DLD1 (cell line): Measurements from ENCODE around the gene XPNPEP2.

Source experiments
- in situ Hi-C: cut with HindIII; loops from 2 replicates; pipeline ENCODE4 v1.10.0; 2017; ENCODE audit warnings: low sequenced_read_pairs

The XPNPEP2 gene

DNA sequence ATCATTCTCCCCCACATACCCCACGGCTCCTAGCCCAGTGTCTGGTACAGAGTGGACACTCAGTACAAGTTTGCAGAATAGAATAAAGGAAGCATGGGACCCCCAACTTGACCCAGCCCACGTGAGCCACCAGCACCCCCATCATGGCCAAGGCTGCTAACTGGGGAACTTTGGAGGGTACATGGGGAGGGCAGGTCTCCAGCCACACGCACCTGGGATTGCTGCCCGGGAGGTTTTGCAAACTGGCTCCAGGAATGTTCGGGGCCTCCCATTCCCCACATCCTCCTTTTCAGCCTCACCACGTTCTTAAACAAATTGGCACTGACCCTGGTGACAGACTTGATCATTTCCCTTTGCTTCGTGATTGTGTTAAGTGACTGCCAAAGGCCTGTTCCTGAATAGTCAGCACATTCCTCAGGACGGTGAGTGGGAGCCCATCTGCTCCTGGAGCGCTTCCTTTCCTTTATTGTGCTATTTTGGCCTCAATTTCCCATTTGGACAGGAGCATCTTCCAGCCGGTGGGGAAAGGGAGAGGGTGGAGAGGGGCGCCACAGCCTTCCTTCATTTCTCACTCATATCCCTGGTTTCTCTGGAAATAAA, 18.7 kb upstream of the XPNPEP2 start:
- in situ Hi-C loops, result no loop called here

DNA sequence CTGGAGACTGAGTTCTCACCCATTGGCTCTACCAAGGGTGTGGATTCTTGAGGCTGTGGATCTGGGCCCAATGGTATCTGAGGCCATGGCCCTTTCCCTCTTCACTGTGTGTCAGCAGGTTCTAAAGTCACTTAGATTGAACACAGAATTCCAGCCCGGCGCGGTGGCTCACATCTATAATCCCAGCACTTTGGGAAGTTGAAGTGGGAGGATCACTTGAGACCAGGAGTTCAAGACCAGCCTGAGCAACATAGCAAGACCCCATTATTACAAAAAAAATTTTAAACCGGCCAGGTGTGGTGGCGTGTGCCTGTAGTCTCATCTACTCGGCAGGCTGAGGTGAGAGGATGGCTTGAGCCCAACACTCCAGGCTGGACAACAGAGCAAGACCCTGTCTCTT, 18.0 kb upstream of the XPNPEP2 start:
- in situ Hi-C loops, result no loop called here

DNA sequence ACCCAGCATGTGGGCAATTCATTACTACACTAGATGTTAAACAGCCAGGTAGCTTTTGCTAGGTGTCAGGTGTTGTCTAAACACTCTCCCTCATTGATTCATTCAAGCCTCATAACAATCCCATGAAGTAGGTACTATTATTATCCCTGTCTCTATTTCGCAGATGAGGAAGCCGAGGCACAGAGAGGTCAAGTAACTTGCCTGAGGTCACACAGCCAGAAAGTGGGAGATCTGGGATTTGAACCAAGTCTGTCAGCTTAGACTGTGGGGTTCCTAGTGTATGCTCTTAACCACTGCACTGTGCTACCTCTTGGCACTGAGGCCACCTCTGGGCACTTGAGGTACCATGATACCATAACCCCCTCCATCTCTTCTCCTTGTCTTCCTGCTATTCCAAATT, 17.4 kb upstream of the XPNPEP2 start:
- in situ Hi-C loops, result no loop called here

DNA sequence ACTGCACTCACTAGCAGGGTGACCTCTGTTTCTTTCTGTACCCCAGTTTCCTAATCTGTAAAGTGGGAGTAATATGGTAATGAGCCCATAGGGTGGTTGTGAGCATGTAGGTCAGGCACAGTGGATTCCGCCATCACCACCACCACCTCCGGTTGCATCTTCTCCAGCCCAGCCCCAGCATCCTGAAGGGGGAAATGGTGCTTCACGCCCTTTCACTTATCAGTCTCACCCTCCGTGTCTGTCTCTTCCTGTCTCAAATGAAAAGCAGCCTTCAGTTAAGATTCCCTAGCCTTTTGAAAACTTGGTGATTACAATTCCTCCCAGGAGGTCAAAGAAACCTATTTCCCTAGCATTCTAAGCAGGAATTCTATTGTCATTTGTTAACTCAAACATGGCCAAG, 16.9 kb upstream of the XPNPEP2 start:
- in situ Hi-C loops, result no loop called here

DNA sequence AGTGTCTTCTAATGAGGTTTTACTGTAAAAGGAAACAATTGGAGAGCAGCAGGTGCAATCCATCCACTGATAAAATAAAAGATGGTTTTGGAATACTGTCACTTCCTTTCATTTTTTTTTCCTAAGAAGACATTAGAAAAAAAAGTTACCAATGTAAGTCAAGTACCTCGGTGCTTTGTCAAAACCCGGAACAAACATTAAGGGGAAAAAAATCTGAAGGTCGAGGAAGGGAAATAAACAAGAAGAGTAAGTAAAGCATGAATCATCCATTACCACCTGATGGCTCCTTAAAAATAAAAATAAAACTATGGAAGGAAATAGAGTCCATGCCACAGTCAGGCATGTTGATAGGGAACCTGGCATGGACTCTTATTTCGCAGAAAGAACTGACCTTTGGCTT, 15.3 kb upstream of the XPNPEP2 start:
- in situ Hi-C loops, result no loop called here

DNA sequence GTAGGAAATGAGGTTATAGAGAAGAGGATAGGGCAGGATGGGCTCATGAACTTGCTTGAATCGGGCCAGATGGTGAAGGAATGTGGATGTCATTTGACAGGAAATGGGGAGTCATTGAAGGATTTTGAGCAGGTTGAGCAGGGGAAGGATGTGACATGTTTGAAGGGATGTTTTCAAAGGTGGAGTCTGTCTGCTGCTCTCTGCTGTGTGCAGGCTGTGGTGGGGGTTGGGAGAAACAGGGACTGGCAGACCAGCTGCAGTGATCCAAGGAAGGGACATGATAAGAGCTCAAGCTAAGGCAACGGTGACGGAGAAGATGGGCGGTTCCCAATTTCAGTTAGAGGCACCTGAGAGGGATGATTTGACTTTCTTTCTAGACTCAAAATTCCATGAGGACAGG, 14.0 kb upstream of the XPNPEP2 start:
- in situ Hi-C loops, result loop anchor here (25.0 kb wide), 1 partner anchor 112 kb away; no protein-coding TSS in a partner anchor

DNA sequence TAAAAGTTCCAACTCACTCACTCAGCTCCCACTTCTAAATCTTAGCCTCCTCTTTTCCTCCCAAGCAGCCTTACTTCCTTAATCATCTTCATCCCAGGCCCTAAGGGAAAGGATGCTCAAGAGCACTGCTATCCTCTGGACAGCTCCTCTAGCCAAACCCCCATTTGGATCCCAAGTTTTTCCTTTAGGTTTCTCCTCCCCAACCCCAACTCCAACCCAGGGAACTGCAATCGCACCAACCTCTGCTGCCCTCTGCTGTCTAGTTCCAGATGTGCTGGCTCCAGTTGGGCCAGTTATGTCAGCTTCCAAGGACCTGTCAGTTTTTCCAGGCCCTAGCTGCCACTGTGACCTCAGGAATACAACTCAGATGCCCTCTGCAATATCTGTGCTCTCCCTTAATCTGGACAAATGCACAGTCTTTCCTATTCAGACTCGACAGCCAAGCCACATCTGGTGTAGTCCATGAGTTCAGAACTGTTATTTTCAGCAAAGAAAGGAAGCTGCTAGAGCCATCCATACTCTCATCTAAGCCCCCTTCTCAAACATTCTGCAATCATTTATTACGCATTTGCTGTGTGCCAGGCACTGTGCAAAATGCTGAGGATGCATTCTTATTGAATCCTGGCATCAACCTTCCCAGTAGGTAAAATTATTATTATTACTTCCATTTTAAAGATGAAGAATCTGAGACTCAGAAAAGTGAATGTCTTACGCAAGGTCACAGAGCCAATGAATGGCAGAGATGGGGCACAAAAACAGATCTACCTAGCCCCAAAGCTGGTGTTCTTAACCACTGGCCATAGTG, 12.3 kb upstream of the XPNPEP2 start:
- in situ Hi-C loops, result loop anchor here (25.0 kb wide), 1 partner anchor 114 kb away; no protein-coding TSS in a partner anchor

DNA sequence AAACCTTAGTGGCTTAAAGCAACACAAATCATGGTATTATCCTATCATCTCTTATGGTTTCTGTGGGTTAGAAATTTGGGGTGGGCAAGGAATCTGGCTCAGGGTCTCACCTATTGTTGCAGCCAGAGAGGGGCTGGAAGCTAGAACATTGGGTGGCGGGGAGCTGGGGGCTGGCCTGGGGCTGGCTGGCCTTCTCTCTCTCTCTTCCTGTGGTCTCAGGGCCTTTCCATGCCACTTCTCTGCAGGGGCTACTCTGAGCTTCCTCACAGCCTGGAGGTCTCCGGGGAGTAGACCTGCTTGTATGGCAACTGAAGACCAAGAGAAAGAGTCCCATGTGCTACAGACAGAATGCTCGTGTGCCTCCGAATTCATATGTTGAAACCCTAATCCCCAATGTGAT, 10.7 kb upstream of the XPNPEP2 start:
- in situ Hi-C loops, result loop anchor here (25.0 kb wide), 1 partner anchor 116 kb away; no protein-coding TSS in a partner anchor

DNA sequence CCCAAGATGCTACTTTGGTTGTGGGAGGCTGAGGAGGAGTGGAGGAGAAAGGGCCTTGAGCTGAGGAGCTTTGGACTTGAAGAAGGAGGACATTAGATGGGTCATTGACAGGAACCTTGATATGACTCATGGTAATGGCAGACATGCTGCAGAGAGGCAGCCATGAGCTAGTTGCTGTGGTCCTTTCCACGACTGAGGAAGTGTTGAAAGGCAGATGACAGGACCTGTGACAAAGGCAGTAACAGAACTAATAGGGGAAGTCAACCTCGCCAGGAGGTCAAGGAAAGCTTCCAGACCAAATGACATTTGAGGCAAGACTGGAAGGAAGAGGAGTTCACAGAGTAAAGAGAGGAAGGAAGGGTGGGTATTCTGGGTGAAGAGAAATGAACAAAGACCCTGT, 7.6 kb upstream of the XPNPEP2 start:
- in situ Hi-C loops, result loop anchor here (25.0 kb wide), 1 partner anchor 119 kb away; no protein-coding TSS in a partner anchor

DNA sequence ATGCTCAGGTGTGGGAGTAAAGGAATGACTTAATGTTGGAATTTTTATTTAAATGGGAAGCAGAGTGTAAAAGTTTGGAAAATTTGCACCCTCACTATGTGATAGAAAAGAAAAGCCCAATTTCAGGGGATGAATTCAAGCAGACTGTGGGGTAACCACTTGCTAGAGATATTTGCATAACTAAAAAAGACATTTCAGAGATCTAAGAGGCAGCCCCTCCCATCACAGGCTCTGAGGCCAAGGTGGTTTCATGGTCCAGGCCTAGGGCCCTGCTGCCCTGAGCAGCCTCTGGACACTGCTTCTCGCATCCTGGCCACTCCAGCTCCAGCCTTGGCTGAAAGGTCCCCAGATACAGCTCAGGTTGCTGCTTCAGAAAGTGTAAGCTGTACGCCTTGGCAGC, 5.9 kb upstream of the XPNPEP2 start:
- in situ Hi-C loops, result loop anchor here (25.0 kb wide), 1 partner anchor 121 kb away; no protein-coding TSS in a partner anchor

DNA sequence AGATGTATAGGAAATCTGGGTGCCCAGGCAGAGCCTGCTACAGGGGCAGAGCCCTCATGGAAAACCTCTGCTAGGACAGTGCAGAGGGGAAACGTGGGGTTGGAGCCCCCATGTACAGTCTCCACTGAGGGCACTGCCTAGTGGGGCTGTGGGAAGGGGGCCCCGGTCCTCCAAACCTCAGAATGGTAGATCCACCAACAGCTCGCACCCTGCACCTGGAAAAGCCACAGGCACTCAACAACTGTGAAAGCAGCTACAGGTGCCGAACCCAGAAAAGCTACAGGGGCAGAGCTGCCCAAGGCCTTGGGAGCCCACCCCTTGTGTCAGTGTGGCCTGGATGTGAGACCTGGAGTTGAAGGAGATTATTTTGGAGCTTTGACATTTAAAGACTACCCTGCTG, 5.4 kb upstream of the XPNPEP2 start:
- in situ Hi-C loops, result loop anchor here (25.0 kb wide), 1 partner anchor 121 kb away; no protein-coding TSS in a partner anchor

DNA sequence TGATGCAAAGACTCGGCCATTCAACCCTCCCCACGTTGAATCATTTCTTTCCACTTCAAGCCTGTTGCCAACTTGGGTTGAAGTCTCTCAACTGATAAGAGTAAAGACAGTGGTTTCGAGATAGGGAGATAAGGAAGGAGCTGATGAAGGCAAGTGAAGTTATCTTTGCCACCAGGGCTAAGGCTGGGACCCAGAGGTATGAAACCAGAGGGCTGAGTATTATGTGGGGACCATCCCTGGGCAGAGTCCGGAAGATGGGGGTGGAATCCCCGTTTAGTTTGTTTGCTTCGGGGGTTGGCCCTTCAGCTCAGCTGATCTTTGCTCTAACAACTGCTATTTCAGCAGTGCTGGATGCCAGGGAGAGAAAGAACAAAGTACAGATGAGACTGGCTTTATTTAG, 2.3 kb upstream of the XPNPEP2 start:
- in situ Hi-C loops, result loop anchor here (25.0 kb wide), 1 partner anchor 124 kb away; no protein-coding TSS in a partner anchor

DNA sequence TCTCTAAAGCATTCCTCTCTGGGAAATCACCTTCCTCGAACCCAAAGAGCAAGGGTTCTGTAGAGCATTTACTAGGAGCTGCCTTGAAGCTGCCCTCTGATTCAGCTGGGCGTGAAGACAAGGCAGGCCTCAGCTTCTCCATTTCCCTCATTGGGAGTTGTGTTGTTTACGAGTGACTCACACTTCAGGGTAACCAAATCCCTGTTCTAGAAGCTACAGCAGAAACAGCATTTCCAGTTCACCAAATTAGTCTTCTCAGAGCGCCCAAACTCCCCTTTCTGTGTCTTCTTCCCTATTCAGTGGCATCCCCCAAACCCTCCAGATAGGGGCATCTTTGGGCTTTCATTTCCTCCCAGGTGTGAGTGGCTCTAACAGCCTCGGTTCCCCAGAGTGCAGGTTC, 863 bp upstream of the XPNPEP2 start:
- in situ Hi-C loops, result loop anchor here (25.0 kb wide), 1 partner anchor 126 kb away; no protein-coding TSS in a partner anchor

DNA sequence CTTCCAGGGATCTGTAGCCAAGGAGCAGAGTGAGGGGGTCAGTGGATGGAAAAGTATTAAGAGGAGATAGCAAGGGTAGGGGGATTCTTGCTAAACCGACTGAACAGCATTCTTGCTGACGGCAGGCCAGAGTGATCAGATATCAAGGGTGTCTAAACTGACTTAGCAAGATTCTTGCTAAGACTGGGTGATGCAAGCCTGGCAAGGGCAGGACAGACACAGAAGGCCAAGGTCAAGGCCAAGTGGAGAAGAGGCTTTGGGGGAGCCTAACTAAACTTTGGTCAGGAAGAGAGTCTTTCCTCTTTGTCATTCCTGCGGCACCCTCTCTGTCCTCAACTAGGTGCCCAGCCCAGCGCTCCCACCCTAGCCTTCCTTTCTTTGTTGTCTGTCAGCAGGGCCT, 799 bp downstream of the XPNPEP2 start:
- in situ Hi-C loops, result loop anchor here (25.0 kb wide), 1 partner anchor 127 kb away; no protein-coding TSS in a partner anchor

DNA sequence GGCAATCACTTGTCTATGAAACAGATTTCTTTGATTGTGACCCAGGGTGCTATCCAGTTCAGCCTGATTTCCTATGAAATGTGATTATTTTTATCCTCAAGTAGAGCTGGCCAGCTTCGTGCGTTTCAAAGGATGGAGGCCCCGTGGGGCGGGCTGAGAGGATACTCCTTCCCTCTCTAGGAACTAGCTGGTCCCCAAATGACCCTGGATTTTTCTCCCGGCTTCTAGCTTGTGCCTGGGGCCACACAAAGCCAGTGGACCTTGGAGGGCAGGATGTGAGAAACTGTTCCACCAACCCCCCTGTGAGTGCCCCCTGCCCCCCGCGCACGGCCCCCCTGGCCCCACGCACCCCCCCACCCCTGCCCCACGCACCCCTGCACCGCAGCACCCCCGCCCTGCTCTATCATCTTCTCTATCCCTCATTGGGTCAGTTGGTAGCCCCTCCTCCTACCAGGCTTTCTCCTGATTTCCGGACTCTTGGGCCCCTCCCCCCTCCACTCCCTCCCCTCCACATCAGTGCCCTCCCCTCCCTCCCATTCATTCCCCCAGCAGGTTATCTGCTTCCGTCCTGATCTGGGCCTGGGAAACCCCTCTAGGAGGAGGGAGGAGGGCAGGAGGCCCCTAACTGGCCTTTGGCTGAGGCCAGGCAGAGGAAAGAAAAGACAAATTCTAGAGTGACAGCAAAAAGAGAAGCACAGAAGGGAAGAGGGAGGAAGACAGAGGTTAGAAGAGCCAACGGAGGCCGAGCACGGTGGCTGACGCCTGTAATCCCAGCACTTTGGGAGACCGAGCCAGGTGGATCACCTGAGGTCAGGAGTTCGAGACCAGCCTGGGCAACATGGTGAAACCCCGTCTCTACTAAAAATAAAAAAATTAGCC, 3.3 kb downstream of the XPNPEP2 start:
- in situ Hi-C loops, result loop anchor here (25.0 kb wide), 1 partner anchor 130 kb away; no protein-coding TSS in a partner anchor

DNA sequence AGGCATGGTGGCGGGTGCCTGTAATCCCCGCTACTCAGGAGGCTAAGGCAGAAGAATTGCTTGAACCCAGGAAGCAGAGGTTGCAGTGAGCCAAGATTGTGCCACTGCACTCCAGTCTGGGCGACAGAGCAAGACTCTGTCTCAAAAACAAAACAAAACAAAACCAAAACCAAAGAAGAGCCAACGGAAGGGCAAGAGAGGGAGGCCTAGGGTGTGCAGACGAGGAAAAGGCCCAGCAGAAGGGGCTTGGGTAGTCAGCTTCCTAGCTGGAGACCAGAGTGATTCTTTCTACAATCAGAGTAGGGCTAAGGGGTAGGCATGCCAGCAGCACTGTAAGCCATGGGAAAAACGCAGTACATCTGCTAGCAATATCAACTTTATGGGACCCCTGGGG, 4.0 kb downstream of the XPNPEP2 start:
- in situ Hi-C loops, result loop anchor here (25.0 kb wide), 1 partner anchor 130 kb away; no protein-coding TSS in a partner anchor

DNA sequence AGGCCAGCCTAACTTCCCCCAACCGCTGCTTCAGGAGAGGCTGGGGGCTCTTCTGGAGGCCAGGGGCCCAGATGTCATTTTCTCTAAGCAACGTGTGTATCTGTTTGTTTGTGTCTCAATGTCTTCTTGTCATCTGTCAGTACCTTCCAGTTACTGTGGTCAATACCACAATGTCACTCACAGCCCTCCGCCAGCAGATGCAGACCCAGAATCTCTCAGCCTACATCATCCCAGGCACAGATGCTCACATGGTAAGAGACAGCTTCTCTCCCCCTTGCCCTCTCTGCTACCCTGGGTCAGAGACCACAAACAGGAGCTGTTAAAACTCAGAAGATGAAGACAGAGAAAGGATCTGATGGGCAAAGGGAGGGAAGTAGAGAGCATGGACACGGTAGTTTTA, 5.0 kb downstream of the XPNPEP2 start:
- in situ Hi-C loops, result loop anchor here (25.0 kb wide), 1 partner anchor 132 kb away; no protein-coding TSS in a partner anchor

DNA sequence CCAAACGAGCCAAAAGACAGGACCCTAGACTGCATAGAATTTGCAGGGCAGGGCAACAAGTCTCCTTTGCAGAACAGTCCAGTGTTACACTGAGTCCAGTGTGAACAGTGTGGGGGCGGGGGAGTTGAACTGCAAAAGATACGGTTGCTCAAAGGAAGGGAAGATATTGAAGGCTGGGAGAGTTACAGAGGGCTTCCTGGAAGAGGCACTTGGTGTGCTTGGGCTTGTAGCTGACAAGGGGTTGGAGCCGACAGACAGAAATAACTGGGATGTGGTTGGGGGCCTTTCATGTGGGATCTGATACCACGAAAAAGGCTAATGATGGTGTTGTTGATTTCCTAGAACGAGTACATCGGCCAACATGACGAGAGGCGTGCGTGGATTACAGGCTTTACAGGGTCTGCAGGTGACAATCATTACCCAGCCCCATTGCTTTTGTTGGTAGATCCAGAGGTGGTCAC, 6.1 kb downstream of the XPNPEP2 start:
- in situ Hi-C loops, result loop anchor here (25.0 kb wide), 1 partner anchor 133 kb away; no protein-coding TSS in a partner anchor

DNA sequence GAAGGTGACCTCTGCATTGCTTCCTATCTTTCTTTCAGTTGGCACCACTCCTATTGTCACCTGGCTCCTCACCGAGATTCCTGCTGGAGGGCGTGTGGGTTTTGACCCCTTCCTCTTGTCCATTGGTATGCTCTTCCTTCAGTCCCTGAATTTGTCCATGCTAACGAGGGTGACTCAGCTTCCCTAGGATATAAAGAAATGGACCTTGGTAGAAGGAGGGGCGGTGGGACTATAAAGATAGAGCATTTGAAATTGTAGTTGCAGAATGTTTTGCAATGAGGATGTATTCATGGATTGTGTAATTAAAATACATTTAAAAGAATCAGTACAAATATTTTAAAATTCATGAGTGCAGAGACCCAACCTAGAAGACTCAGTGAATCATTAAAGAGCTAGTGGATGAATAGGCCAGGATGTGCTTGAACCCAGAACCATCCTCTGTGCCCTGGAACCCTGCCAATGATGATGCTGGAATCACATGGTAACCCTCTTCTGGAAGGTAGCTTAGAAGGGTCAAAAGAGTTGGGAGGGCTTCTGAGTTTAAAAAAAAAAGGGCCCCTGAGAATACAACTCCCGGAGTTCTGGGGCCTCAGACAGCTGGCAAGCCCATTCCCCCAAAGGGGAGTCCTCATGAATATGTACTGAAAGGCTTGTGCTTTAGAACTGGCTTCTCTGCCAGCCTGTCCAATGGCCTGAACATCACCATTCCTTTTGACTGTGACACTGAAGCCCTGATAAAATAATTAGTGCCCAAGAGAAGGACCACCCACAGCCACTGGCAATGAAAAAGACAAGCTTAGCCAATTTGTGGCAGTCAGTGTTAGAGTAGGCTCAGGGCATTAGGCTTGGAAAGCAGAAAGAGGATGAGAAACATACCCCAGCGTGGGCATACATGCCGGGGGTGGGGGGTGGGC, 8.0 kb downstream of the XPNPEP2 start:
- in situ Hi-C loops, result loop anchor here (25.0 kb wide), 1 partner anchor 135 kb away; no protein-coding TSS in a partner anchor
